HG02610 (cell line): ENCODE measurements around the gene PRELID1.
"Not testable (repeated sequence)": the region's sequence is repeated elsewhere in the genome, so short reads cannot be mapped to it uniquely, and the experiment has no call there.

Experiments
- ATAC-seq: cut with Tn5 transposase; IDR thresholded peaks from one replicate; pipeline ENCODE4 v1.9.1; 2021; ENCODE audit warnings: mild to moderate bottlenecking, moderate library complexity; ENCODE audit not compliant: unreplicated experiment

The PRELID1 gene

GRCh38 chr5:177334781-177335700, 31.4 kb downstream of the PRELID1 start:
- ATAC-seq: no peak

- no peak for ATAC-seq
Measured at GRCh38 chr5:177335701-177336065, 32.1 kb downstream of the PRELID1 start.

GRCh38 chr5:177336112-177336511, 32.5 kb downstream of the PRELID1 start:
- ATAC-seq: no peak

DNA sequence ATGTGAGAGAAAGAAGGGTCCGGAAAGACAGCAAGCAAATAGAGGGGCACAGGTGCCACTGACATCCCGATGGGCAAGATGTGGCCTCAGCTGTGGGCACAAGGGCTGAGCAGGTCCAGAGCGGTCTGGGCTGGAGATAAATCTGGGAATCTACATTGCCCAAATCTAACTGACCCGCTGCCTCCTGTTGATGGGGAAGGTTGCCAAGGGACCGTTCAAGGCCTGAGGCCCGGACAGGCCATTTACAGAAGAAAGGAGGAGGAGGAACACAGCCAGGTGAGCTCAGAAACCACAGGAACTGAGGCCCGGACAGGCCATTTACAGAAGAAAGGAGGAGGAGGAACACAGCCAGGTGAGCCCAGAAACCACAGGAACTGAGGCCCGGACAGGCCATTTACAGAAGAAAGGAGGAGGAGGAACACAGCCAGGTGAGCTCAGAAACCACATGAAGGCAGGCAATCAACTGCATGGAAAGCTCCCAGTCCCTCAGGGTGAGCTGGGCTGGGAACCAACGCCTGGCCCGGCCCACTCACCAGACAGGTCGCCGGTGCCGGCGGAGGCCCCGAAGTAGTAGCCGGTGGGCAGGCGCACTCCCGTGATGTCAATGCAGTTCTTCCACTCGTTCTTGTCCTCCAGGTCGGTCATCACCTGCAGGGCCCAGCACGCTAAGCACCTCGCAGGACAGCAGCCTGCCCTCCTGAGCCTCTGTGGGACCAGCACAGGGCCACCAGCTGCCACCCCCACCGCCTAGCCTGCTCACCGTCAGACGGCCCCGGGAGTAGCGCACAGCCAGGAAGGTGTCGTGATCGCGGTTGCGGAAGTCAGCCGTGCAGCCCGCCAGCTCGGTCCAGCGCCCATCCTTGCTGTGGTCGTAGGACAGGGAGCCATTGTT, 33.2 kb downstream of the PRELID1 start:
- ATAC-seq: no peak

DNA sequence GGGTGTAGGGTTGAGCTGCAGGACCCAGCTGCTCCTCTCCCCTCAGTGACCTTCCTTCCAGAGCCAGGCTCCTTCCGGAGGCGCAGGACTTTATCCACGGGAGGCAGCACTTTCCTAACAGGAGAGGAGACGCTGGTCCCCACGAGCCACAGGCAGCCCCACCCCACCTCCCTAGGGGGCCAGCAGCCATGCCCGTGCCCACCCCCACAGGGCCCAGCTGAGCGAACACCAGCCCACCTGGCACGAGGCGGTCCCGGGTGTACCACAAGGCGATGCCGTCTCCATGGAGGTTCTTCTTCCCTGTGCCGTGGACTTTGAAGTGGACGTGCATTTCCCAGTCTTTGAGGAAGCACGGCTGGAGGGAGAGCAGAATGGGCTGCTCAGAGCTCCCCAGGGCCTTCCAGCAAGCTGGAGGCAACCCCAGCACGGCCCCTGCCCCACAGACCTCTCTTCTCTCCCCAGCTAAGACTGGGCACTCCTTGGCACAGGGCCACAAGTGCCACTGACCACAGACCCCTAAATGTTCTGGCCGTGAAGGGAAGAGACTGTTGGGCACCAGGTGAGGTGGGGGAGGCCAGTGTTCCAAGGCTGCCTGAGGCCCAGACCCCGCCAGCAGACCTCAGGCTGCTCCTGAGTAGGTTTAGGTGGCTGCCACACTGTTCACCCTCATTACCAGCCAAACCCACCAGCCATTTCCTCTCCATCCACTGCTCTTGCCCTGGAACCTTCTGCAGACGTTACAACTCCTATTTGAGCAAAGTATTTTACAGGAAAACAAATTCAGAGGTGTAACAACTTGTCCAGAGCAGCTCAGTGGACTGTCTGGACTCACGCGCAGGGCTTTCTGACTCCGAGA, 34.9 kb downstream of the PRELID1 start:
- ATAC-seq: no peak

- no peak for ATAC-seq
Measured at GRCh38 chr5:177339107-177339638, 35.6 kb downstream of the PRELID1 start.

DNA sequence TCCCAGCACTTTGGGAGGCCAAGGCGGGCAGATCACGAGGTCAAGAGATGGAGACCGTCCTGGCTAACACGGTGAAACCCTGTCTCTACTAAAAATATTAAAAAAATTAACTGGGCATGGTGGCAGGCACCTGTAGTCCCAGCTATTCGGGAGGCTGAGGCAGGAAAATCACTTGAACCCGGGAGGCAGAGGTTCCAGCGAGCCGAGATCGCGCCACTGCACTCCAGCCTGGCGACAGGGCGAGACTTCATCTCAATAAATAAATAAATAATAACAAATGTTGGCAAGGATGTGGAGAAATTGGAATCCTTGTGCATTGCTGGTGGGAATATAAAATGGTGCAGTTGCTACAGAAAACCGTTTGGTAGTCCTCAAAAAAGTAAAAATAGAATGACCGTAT, 39.4 kb downstream of the PRELID1 start:
- not testable (repeated sequence) for ATAC-seq

DNA sequence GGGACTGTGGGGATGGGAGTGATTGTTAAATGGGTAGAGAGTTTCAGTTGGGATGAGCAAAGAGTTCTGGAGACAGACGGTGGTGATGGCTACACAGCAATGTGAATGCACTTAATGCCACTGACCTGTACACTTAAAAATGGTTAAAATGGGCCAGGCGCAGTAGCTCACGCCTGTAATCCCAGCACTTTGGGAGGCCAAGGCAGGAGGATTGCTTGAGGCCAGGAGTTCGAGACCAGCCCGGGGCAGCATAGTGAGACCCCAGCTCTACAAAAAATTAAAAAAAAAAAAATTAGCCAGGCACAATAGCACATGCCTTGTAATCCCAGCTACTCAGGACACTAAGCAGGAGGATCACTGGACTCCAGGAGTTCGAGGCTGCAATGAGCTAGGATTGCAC, 40.2 kb downstream of the PRELID1 start:
- ATAC-seq: no peak

- no peak for ATAC-seq
Measured at GRCh38 chr5:177344891-177345290, 41.3 kb downstream of the PRELID1 start.

DNA sequence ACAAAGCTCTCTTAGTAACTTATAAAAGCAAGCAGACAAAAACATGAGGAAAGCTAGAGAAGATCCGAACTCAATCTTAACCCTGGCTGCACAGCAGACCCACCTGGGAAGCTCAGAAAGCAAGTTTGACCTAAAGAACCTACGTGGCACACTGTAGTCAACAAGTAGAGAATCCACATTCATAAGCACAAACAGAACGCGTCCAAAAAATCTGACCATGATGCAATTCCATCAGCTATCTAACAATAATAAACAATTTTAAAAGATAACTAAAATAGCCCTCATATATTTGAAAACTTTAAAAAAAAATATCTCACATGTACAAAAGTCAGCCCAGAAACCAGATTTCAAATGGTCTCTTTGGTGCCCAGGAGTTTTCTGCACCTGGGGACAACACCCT, 43.2 kb downstream of the PRELID1 start:
- ATAC-seq: no peak

DNA sequence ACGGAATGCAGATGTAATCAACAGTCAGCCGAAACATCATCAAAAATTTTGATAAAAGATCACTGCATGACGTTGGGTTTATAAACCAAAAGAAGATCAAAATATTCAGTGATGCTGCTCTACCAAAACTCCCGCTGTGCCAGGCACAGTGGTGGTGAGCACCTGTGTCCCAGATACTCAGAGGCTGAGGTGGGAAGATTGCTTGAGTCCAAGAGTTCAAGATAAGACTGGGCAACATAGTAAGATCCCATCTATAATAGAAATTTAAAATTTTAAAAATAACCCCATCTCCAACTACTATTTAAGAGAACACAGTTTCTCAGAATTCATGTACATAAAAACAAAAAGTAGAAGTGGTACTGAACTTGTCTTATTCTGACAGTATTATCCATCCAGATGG, 44.1 kb downstream of the PRELID1 start:
- no peak for ATAC-seq

GRCh38 chr5:177349362-177349647, 45.7 kb downstream of the PRELID1 start:
- no peak for ATAC-seq

- ATAC-seq: no peak
Measured at GRCh38 chr5:177349762-177350161, 46.2 kb downstream of the PRELID1 start.

DNA sequence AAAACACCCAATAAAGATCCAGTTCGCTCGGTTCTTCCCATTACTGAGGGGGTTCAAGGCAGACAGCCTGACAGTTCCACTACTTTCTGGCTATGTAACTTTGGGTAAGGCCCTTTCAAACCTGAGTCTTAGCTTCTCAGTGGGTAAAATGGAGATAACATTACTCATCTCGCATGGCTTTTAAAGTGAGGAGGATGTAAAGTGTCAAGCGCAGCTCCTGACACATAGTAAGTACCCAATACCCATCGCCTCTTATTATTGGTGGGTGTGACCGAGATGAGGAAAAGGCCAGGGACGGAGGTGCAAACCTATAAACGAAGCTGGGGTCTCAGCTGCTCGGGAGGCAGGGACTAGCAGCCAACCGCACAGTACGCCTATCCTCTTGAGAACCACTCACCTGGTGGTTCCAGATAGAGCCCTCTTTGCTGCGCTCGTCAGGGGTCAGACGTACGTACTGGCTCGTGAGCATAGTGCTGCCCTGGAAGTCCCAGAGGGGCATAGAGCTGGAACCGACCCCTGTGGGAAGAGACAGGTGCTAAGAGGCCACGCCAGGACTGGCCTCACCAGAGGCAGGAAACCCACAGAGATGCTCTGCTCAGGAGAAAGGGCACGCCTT, 47.3 kb downstream of the PRELID1 start:
- no peak for ATAC-seq

DNA sequence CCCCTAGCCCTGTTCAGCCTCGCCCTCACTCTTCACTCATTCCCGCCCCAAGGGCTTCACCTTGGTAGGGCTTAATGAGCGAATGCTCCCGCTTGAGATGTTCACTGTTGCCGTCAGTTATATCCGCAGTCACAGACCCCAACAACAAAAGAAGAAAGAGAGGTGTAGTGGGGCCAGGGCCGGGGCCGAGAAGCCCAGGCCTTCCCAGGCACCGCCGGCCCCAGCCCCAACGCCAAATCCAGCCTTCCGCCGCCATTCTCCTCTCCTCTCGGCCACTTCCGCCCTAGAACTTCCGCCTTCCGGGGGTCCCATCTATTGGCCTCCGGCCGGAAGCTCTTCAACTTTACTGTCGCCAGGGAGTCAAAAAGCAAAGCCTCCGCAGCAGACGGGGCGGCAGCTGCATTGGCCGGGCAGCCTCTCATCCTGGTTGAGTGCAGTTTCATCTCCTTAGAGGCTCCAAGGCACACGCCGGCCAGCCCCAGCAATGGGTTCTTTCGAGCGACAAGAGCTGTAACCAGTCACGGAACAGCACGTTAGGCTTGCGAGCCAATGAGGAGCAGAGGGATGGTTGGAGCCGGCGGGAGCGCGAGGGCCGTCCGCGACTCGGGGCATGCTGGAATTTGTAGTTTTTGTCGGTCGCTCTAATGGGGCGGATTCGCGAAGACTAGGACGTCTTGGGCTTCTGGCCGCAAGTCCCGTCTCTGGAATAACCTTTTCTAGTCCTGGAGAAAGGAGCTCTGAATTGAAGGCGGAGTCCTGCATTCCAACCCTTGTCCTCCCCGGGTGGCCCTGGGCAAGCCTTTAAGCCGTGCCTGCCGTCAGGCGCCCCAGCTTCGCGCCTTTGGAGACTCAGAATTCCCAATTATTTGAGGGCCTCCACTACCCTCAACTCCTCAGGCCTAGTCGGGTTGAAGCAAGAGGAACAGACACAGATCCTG, 48.1 kb downstream of the PRELID1 start, which contains the start of gene LMAN2:
TSS of gene LMAN2 (minus strand) at position 277 of the 938 bp plus-strand sequence. CDS start at position 256, 21 bp downstream.
- ATAC-seq: peak; percentile 94

DNA sequence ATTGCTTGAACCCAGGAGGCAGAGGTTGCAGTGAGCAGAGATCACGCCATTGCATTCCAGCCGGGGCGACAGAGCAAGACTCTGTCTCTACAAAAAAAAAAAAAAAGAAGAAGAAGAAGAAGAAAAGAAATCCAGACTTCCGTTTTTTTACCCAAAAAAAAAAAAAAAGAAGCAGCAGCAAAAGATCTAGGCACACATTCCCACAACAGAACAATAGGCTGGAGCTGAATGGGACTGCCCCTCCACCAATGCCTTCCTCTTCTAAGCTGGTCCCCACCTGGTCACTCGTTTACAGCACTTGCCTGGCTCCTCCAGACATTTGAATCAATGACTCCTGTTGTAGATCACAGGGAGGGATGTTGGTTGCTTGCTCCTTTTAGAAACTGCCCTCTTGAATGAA, 49.5 kb downstream of the PRELID1 start:
- no peak for ATAC-seq

GRCh38 chr5:177354256-177354655, 50.7 kb downstream of the PRELID1 start:
- ATAC-seq: no peak

- no peak for ATAC-seq
Measured at GRCh38 chr5:177354711-177355110, 51.1 kb downstream of the PRELID1 start.

DNA sequence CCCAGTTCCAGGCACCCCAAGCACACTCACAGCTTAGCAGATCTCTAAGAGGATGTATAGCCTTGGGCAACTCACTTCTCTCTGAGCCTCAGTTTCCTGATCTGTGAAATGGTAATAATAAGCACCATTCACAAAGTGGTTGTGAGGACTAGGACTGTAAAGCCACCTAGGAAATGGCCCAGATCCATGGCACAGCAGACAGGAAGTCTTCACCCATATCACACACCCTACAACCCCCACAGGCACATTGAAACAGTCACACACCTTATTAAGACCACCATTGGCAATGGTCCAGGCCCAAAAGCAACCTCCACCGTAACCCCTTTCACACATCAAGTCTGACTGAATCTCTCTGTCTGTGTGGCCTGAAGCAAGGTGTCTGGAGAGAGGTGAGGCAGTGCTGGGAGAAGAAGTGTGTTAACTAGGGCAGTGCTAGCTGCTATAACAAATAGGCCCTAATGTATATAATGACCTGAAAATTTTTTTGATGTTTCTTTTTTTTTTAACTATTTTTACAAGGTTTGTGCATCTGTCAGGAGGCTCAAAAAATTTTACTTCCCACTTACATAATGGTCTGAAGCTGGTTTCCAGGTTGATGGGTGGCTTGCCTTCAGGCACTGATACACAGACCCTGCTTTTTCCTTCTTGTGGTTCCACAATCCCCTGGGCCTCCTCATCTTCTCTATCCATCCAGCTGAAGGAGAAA, 51.7 kb downstream of the PRELID1 start:
- ATAC-seq: no peak
